ENCODE measurements around the gene TSEN2.
"Not testable (repeated sequence)": the region's sequence is repeated elsewhere in the genome, so short reads cannot be mapped to it uniquely, and the experiment has no call there.

TSEN2 gene

GRCh38 chr3:12462159-12462947 is 21.9 kb upstream of the TSEN2 start:
- DNase-seq, result no peak
- Histone ChIP-seq H3K36me3 (ENCODE audit: control insufficient read depth, insufficient read depth, low read length) (no peaks in the 10 kb centered on the region), H3K27ac (ENCODE audit: insufficient read depth, low read length, poor library complexity, severe bottlenecking) (no peak overlapping the region), H3K9me3 (ENCODE audit: control insufficient read depth, low read length) (no peaks in the 10 kb centered on the region), H3K4me1 (ENCODE audit: control insufficient read depth, insufficient read depth, low read length, poor library complexity, severe bottlenecking) (no peaks in the 10 kb centered on the region), H3K4me3 (ENCODE audit: insufficient read depth, low read depth, low read length, poor library complexity, severe bottlenecking) (no peak overlapping the region), H3K27me3 (replicated peaks; ENCODE audit: control insufficient read depth, insufficient read depth, low read length, poor library complexity, severe bottlenecking) (no peaks in the 10 kb centered on the region)

GRCh38 chr3:12463686-12464085 is 20.6 kb upstream of the TSEN2 start:
- Histone ChIP-seq H3K9me3 (ENCODE audit: control insufficient read depth, low read length) (no peaks in the 10 kb centered on the region), H3K4me3 (ENCODE audit: insufficient read depth, low read depth, low read length, poor library complexity, severe bottlenecking) (no peak overlapping the region), H3K27ac (ENCODE audit: insufficient read depth, low read length, poor library complexity, severe bottlenecking) (no peak overlapping the region), H3K36me3 (ENCODE audit: control insufficient read depth, insufficient read depth, low read length) (no peaks in the 10 kb centered on the region), H3K4me1 (ENCODE audit: control insufficient read depth, insufficient read depth, low read length, poor library complexity, severe bottlenecking) (no peaks in the 10 kb centered on the region), H3K27me3 (replicated peaks; ENCODE audit: control insufficient read depth, insufficient read depth, low read length, poor library complexity, severe bottlenecking) (no peaks in the 10 kb centered on the region)
- no peak for DNase-seq

GRCh38 chr3:12464181-12464580 is 20.1 kb upstream of the TSEN2 start:
- no peaks in the 10 kb centered on the region for H3K4me1 ChIP-seq (ENCODE audit: control insufficient read depth, insufficient read depth, low read length, poor library complexity, severe bottlenecking)
- H3K36me3 ChIP-seq (ENCODE audit: control insufficient read depth, insufficient read depth, low read length), result no peaks in the 10 kb centered on the region
- no peak for DNase-seq
- H3K4me3 ChIP-seq (ENCODE audit: insufficient read depth, low read depth, low read length, poor library complexity, severe bottlenecking), result no peak overlapping the region
- H3K27ac ChIP-seq (ENCODE audit: insufficient read depth, low read length, poor library complexity, severe bottlenecking), result no peak overlapping the region
- H3K9me3 ChIP-seq (ENCODE audit: control insufficient read depth, low read length), result no peaks in the 10 kb centered on the region
- H3K27me3 ChIP-seq (replicated peaks; ENCODE audit: control insufficient read depth, insufficient read depth, low read length, poor library complexity, severe bottlenecking), result no peaks in the 10 kb centered on the region

GRCh38 chr3:12465151-12465835 is 19.0 kb upstream of the TSEN2 start:
- Histone ChIP-seq H3K4me3 (ENCODE audit: insufficient read depth, low read depth, low read length, poor library complexity, severe bottlenecking) (no peak overlapping the region), H3K9me3 (ENCODE audit: control insufficient read depth, low read length) (no peaks in the 10 kb centered on the region), H3K27ac (ENCODE audit: insufficient read depth, low read length, poor library complexity, severe bottlenecking) (no peak overlapping the region), H3K36me3 (ENCODE audit: control insufficient read depth, insufficient read depth, low read length) (no peaks in the 10 kb centered on the region), H3K27me3 (replicated peaks; ENCODE audit: control insufficient read depth, insufficient read depth, low read length, poor library complexity, severe bottlenecking) (no peaks in the 10 kb centered on the region), H3K4me1 (ENCODE audit: control insufficient read depth, insufficient read depth, low read length, poor library complexity, severe bottlenecking) (no peaks in the 10 kb centered on the region)
- DNase-seq, result no peak

GRCh38 chr3:12465836-12466225 is 18.4 kb upstream of the TSEN2 start:
- Histone ChIP-seq H3K27me3 (replicated peaks; ENCODE audit: control insufficient read depth, insufficient read depth, low read length, poor library complexity, severe bottlenecking) (no peaks in the 10 kb centered on the region), H3K9me3 (ENCODE audit: control insufficient read depth, low read length) (no peaks in the 10 kb centered on the region), H3K4me1 (ENCODE audit: control insufficient read depth, insufficient read depth, low read length, poor library complexity, severe bottlenecking) (peaks cover under 1% of the 10 kb centered on the region), H3K27ac (ENCODE audit: insufficient read depth, low read length, poor library complexity, severe bottlenecking) (no peak overlapping the region), H3K4me3 (ENCODE audit: insufficient read depth, low read depth, low read length, poor library complexity, severe bottlenecking) (no peak overlapping the region), H3K36me3 (ENCODE audit: control insufficient read depth, insufficient read depth, low read length) (no peaks in the 10 kb centered on the region)
- DNase-seq, result no peak

- no peak for DNase-seq
- Histone ChIP-seq H3K36me3 (ENCODE audit: control insufficient read depth, insufficient read depth, low read length) (no peaks in the 10 kb centered on the region), H3K4me1 (ENCODE audit: control insufficient read depth, insufficient read depth, low read length, poor library complexity, severe bottlenecking) (peaks cover 8% of the 10 kb centered on the region), H3K27me3 (replicated peaks; ENCODE audit: control insufficient read depth, insufficient read depth, low read length, poor library complexity, severe bottlenecking) (no peaks in the 10 kb centered on the region), H3K9me3 (ENCODE audit: control insufficient read depth, low read length) (no peaks in the 10 kb centered on the region), H3K27ac (ENCODE audit: insufficient read depth, low read length, poor library complexity, severe bottlenecking) (no peak overlapping the region), H3K4me3 (ENCODE audit: insufficient read depth, low read depth, low read length, poor library complexity, severe bottlenecking) (no peak overlapping the region)
Observed at GRCh38 chr3:12467746-12468145, 16.5 kb upstream of the TSEN2 start.

GRCh38 chr3:12468276-12468675 is 16.0 kb upstream of the TSEN2 start:
- Histone ChIP-seq H3K36me3 (ENCODE audit: control insufficient read depth, insufficient read depth, low read length) (no peaks in the 10 kb centered on the region), H3K9me3 (ENCODE audit: control insufficient read depth, low read length) (no peaks in the 10 kb centered on the region), H3K27me3 (replicated peaks; ENCODE audit: control insufficient read depth, insufficient read depth, low read length, poor library complexity, severe bottlenecking) (no peaks in the 10 kb centered on the region), H3K4me1 (ENCODE audit: control insufficient read depth, insufficient read depth, low read length, poor library complexity, severe bottlenecking) (peaks cover 8% of the 10 kb centered on the region), H3K4me3 (ENCODE audit: insufficient read depth, low read depth, low read length, poor library complexity, severe bottlenecking) (no peak overlapping the region), H3K27ac (ENCODE audit: insufficient read depth, low read length, poor library complexity, severe bottlenecking) (no peak overlapping the region)
- no peak for DNase-seq

GRCh38 chr3:12468757-12469156 is 15.5 kb upstream of the TSEN2 start:
- H3K27me3 ChIP-seq (replicated peaks; ENCODE audit: control insufficient read depth, insufficient read depth, low read length, poor library complexity, severe bottlenecking), result no peaks in the 10 kb centered on the region
- H3K4me1 ChIP-seq (ENCODE audit: control insufficient read depth, insufficient read depth, low read length, poor library complexity, severe bottlenecking), result peaks cover 8% of the 10 kb centered on the region
- no peaks in the 10 kb centered on the region for H3K36me3 ChIP-seq (ENCODE audit: control insufficient read depth, insufficient read depth, low read length)
- H3K4me3 ChIP-seq (ENCODE audit: insufficient read depth, low read depth, low read length, poor library complexity, severe bottlenecking), result no peak overlapping the region
- H3K27ac ChIP-seq (ENCODE audit: insufficient read depth, low read length, poor library complexity, severe bottlenecking), result no peak overlapping the region
- DNase-seq, result no peak
- H3K9me3 ChIP-seq (ENCODE audit: control insufficient read depth, low read length), result no peaks in the 10 kb centered on the region

GRCh38 chr3:12469222-12469621 is 15.1 kb upstream of the TSEN2 start:
- H3K9me3 ChIP-seq (ENCODE audit: control insufficient read depth, low read length); H3K36me3 ChIP-seq (ENCODE audit: control insufficient read depth, insufficient read depth, low read length); H3K4me1 ChIP-seq (ENCODE audit: control insufficient read depth, insufficient read depth, low read length, poor library complexity, severe bottlenecking); H3K27ac ChIP-seq (ENCODE audit: insufficient read depth, low read length, poor library complexity, severe bottlenecking); H3K4me3 ChIP-seq (ENCODE audit: insufficient read depth, low read depth, low read length, poor library complexity, severe bottlenecking); DNase-seq; H3K27me3 ChIP-seq (replicated peaks; ENCODE audit: control insufficient read depth, insufficient read depth, low read length, poor library complexity, severe bottlenecking): not testable (repeated sequence)

GRCh38 chr3:12470111-12470510 is 14.2 kb upstream of the TSEN2 start:
- Histone ChIP-seq H3K4me3 (ENCODE audit: insufficient read depth, low read depth, low read length, poor library complexity, severe bottlenecking) (no peak overlapping the region), H3K9me3 (ENCODE audit: control insufficient read depth, low read length) (no peaks in the 10 kb centered on the region), H3K27me3 (replicated peaks; ENCODE audit: control insufficient read depth, insufficient read depth, low read length, poor library complexity, severe bottlenecking) (no peaks in the 10 kb centered on the region), H3K4me1 (ENCODE audit: control insufficient read depth, insufficient read depth, low read length, poor library complexity, severe bottlenecking) (peaks cover 8% of the 10 kb centered on the region), H3K36me3 (ENCODE audit: control insufficient read depth, insufficient read depth, low read length) (no peaks in the 10 kb centered on the region), H3K27ac (ENCODE audit: insufficient read depth, low read length, poor library complexity, severe bottlenecking) (no peak overlapping the region)
- DNase-seq, result no peak

All from effector memory CD4-positive, alpha-beta T cell (primary cell).